ENCODE measurements around the gene SENP8.

The SENP8 gene

GRCh38 chr15:72106068-72106467 is 12.1 kb upstream of the SENP8 start:
- Histone ChIP-seq H3K36me3 (ENCODE audit: insufficient read depth) (no peaks in the 10 kb centered on the region), H3K4me3 (IDR thresholded peaks at IDR 0.05; ENCODE audit: insufficient read depth, low read depth, low read length) (no peak overlapping the region), H3K27ac (no peak overlapping the region), H4K20me1 (ENCODE audit: insufficient read depth) (no peaks in the 10 kb centered on the region), H3K4me1 (ENCODE audit: low read depth, poor library complexity, severe bottlenecking) (no peaks in the 10 kb centered on the region), H3K9ac (no peak overlapping the region), H2AFZ (ENCODE audit: low read depth) (no peak overlapping the region), H3K27me3 (ENCODE audit: insufficient read depth, low read depth) (no peaks in the 10 kb centered on the region), H3K79me2 (ENCODE audit: insufficient read depth, low read depth) (no peaks in the 10 kb centered on the region), H3K4me2 (no peak overlapping the region)
- TF ChIP-seq CTCF (conservative IDR thresholded peaks at IDR 0.05; ENCODE audit: low read depth, low read length) = no peak

DNA sequence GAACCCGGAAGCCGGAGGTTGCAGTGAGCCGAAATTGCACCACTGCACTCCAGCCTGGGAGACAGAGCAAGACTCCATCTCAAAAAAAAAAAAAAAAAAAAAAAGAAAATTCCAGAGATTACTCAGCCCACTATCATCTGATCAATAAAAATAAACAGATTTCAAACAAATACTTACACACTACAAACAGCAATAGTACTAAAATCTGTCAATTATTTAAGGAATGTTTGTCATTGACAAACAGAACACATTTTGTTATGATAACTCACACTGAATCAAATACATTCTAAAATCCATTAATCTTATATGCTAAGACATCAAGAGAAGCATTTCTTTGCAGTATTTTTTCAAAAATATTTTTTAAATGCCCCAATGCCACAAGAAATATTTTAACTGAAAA is 7.8 kb upstream of the SENP8 start:
- no peak overlapping the region for H3K4me3 ChIP-seq (IDR thresholded peaks at IDR 0.05; ENCODE audit: insufficient read depth, low read depth, low read length)

DNA sequence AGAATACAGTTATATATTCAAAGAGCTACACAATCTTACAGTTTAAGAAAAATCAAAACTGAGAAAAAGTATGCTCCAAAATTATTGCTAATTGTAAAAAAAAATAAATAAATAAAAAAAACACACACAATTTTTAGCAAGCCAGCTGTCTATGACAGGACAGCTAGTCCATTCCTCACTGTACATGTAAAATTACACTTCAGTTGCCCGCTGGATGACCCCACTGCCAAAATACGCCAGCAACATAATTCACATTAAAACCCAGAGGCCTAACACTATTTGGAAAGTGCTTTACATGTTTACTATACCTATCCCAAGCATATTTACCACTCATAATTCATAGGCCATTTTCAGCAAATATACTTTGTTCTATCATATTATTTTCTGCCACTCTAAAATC is 6.1 kb upstream of the SENP8 start:
- Histone ChIP-seq H3K4me2 (no peak overlapping the region), H3K79me2 (ENCODE audit: insufficient read depth, low read depth) (0 out of 2 replicates have a peak, but pooled peaks cover 3% of the 10 kb centered on the region), H4K20me1 (ENCODE audit: insufficient read depth) (no peaks in the 10 kb centered on the region), H3K4me1 (ENCODE audit: low read depth, poor library complexity, severe bottlenecking) (peaks cover 7% of the 10 kb centered on the region), H3K9ac (no peak overlapping the region), H3K4me3 (IDR thresholded peaks at IDR 0.05; ENCODE audit: insufficient read depth, low read depth, low read length) (no peak overlapping the region), H3K36me3 (ENCODE audit: insufficient read depth) (no peaks in the 10 kb centered on the region), H3K27me3 (ENCODE audit: insufficient read depth, low read depth) (no peaks in the 10 kb centered on the region), H3K27ac (no peak overlapping the region), H2AFZ (ENCODE audit: low read depth) (no peak overlapping the region)
- TF ChIP-seq CTCF (conservative IDR thresholded peaks at IDR 0.05; ENCODE audit: low read depth, low read length) = no peak

More for the DNA sequence above, 7.8 kb upstream of the SENP8 start:
- TF ChIP-seq CTCF (conservative IDR thresholded peaks at IDR 0.05; ENCODE audit: low read depth, low read length) = no peak
- Histone ChIP-seq H2AFZ (ENCODE audit: low read depth) (no peak overlapping the region), H3K4me1 (ENCODE audit: low read depth, poor library complexity, severe bottlenecking) (no peaks in the 10 kb centered on the region), H3K79me2 (ENCODE audit: insufficient read depth, low read depth) (no peaks in the 10 kb centered on the region), H3K9ac (no peak overlapping the region), H3K27me3 (ENCODE audit: insufficient read depth, low read depth) (no peaks in the 10 kb centered on the region), H3K36me3 (ENCODE audit: insufficient read depth) (no peaks in the 10 kb centered on the region), H3K27ac (no peak overlapping the region), H4K20me1 (ENCODE audit: insufficient read depth) (no peaks in the 10 kb centered on the region), H3K4me2 (no peak overlapping the region)

GRCh38 chr15:72112805-72113204 is 5.4 kb upstream of the SENP8 start:
- peaks cover 7% of the 10 kb centered on the region for H3K4me1 ChIP-seq (ENCODE audit: low read depth, poor library complexity, severe bottlenecking)
- no peak overlapping the region for H3K9ac ChIP-seq
- no peaks in the 10 kb centered on the region for H3K36me3 ChIP-seq (ENCODE audit: insufficient read depth)
- 0 out of 2 replicates have a peak, but pooled peaks cover 3% of the 10 kb centered on the region for H3K79me2 ChIP-seq (ENCODE audit: insufficient read depth, low read depth)
- H3K27me3 ChIP-seq (ENCODE audit: insufficient read depth, low read depth) = no peaks in the 10 kb centered on the region
- H2AFZ ChIP-seq (ENCODE audit: low read depth) = no peak overlapping the region
- no peak overlapping the region for H3K27ac ChIP-seq
- no peak overlapping the region for H3K4me2 ChIP-seq
- no peak for TF ChIP-seq CTCF (conservative IDR thresholded peaks at IDR 0.05; ENCODE audit: low read depth, low read length)
- no peak overlapping the region for H3K4me3 ChIP-seq (IDR thresholded peaks at IDR 0.05; ENCODE audit: insufficient read depth, low read depth, low read length)
- H4K20me1 ChIP-seq (ENCODE audit: insufficient read depth) = no peaks in the 10 kb centered on the region
